HCT116 (cell line): Measurements from ENCODE around the gene B4GALNT2. TPM values are rescaled to one million over a fixed set of nuclear protein-coding genes. Genes with fewer than 3 reads are reported as not detected.

Experiments
- ATAC-seq: fragments of 200-7000 bp; cut with Tn5 transposase; 2 replicates; pipeline ENCODE4 v1.9.1; 2020; ENCODE audit warnings: mild to moderate bottlenecking, moderate library complexity
- BruUV-seq: library from RNA; stranded (reverse); fragments of 400-500 nt; replicated peaks from 2 replicates; lab custom pipeline; 2021; lab: Mats Ljungman, UMichigan
- CTCF ChIA-PET: fragments of 300-600 bp; sonication (Branson Sonifier 250); formaldehyde crosslinking; loops from one replicate; lab custom pipeline; 2021; ENCODE audit warnings: antibody characterized with exemption; lab: Charles Lee
- POLR2A ChIA-PET: fragments of 300-600, 350-600 bp; sonication (Branson Sonifier 250); formaldehyde crosslinking; loops from one replicate; lab custom pipeline; 2021; ENCODE audit warnings: antibody characterized with exemption; lab: Charles Lee
- RAD21 ChIA-PET, 2 experiments: fragments of 300-600 bp; sonication (Branson Sonifier 250); formaldehyde crosslinking; loops; one replicate each; lab custom pipeline; 2023; ENCODE audit warnings: low total read pairs in 2 of 2; ENCODE audit not compliant: uncharacterized antibody in 2 of 2, unreplicated experiment in 2 of 2, low non-redundant PET in 1 of 2; lab: Charles Lee
- DNase-seq: peaks from one replicate; pipeline ENCODE4 v3.0.0-alpha.2; 2010; ENCODE audit warnings: low read depth, low spot score
- H2AFZ ChIP-seq: fragments of 200-600 bp; shearing (Covaris generic), sonication (generic); 2 replicates; pipeline ENCODE4 v1.6.1; 2017; ENCODE audit warnings: low read depth, mixed run types, mixed read lengths, antibody characterized with exemption, low read length; ENCODE audit not compliant: poor library complexity, severe bottlenecking
- H3K27ac ChIP-seq: 2 replicates; pipeline ENCODE4 v1.5.1; 2012; ENCODE audit warnings: low read depth, low read length
- H3K27me3 ChIP-seq: fragments of 200-600 bp; sonication (generic); 2 replicates; pipeline ENCODE4 v1.6.1; 2016; ENCODE audit warnings: mixed run types, low read length, mixed read lengths; ENCODE audit not compliant: insufficient read depth
- H3K36me3 ChIP-seq, 2 experiments: fragments of 200-500 bp in 1 of 2; fragments of 200-600 bp in 1 of 2; sonication (Bioruptor generic) in 1 of 2; sonication (generic) in 1 of 2; 2 replicates each; pipeline versions ENCODE4 v1.5.1 to v1.6.1; 2014 to 2016; ENCODE audit warnings: low read length in 2 of 2, inconsistent platforms in 1 of 2, mixed read lengths in 1 of 2, mixed run types in 1 of 2; ENCODE audit not compliant: insufficient read depth in 2 of 2, control insufficient read depth in 1 of 2
- H3K4me1 ChIP-seq, 2 experiments: fragments of 200-600 bp in 1 of 2; sonication (generic) in 1 of 2; 2 replicates each; pipeline versions ENCODE4 v1.5.1 to v1.6.1; 2012 to 2017; ENCODE audit warnings: low read length in 2 of 2, inconsistent platforms in 1 of 2, mild to moderate bottlenecking in 1 of 2, mixed read lengths in 1 of 2, mixed run types in 1 of 2, moderate library complexity in 1 of 2; ENCODE audit not compliant: insufficient read depth in 2 of 2, control insufficient read depth in 1 of 2
- H3K4me2 ChIP-seq: fragments of 200-600 bp; sonication (generic); 2 replicates; pipeline ENCODE4 v1.6.1; 2017; ENCODE audit warnings: mixed run types, low read length, mixed read lengths
- H3K4me3 ChIP-seq, 2 experiments: fragments of 200-600 bp in 1 of 2; sonication (generic) in 1 of 2; replicated peaks in 1 of 2; 2 replicates each; pipeline ENCODE4 v1.5.1; 2011 to 2016; ENCODE audit warnings: low read length in 2 of 2, control low read depth in 1 of 2, low read depth in 1 of 2, mild to moderate bottlenecking in 1 of 2, mixed read lengths in 1 of 2, mixed run types in 1 of 2
- H3K79me2 ChIP-seq: fragments of 200-600 bp; sonication (generic); 2 replicates; pipeline ENCODE4 v1.6.1; 2017; ENCODE audit warnings: mild to moderate bottlenecking, mixed run types, low read length, moderate library complexity, mixed read lengths; ENCODE audit not compliant: insufficient read depth
- H3K9ac ChIP-seq: fragments of 200-600 bp; sonication (generic); 2 replicates; pipeline ENCODE4 v1.6.1; 2016; ENCODE audit warnings: low read length, mixed read lengths
- H3K9me2 ChIP-seq: fragments of 200-600 bp; sonication (generic), shearing (Covaris generic); 2 replicates; pipeline ENCODE4 v1.6.1; 2017; ENCODE audit warnings: mixed run types, mild to moderate bottlenecking, moderate library complexity; ENCODE audit not compliant: insufficient read depth
- H3K9me3 ChIP-seq, 2 experiments: fragments of 200-500 bp in 1 of 2; fragments of 200-600 bp in 1 of 2; sonication (Bioruptor generic) in 1 of 2; sonication (generic) in 1 of 2; 2 replicates each; pipeline ENCODE4 v1.6.1; 2014 to 2017; ENCODE audit warnings: low read length in 2 of 2, mixed read lengths in 2 of 2, inconsistent platforms in 1 of 2, low read depth in 1 of 2, mild to moderate bottlenecking in 1 of 2, mixed run types in 1 of 2, moderate library complexity in 1 of 2; ENCODE audit not compliant: control insufficient read depth in 1 of 2, insufficient read depth in 1 of 2
- H4K20me1 ChIP-seq: fragments of 200-600 bp; sonication (generic), shearing (Covaris generic); 2 replicates; pipeline ENCODE4 v1.6.1; 2017; ENCODE audit warnings: mixed run types, mild to moderate bottlenecking, moderate library complexity; ENCODE audit not compliant: insufficient read depth
- CBX3 ChIP-seq: IDR thresholded peaks from 2 replicates; pipeline ENCODE4 v1.6.1; 2012; ENCODE audit warnings: low read depth
- CEBPB ChIP-seq: IDR thresholded peaks from 2 replicates; pipeline ENCODE4 v1.6.1; 2012; ENCODE audit warnings: low read depth
- EGR1 ChIP-seq: IDR thresholded peaks from 2 replicates; pipeline ENCODE4 v1.6.1; 2012; ENCODE audit warnings: low read depth
- ELF1 ChIP-seq: IDR thresholded peaks from 2 replicates; pipeline ENCODE4 v1.6.1; 2012; ENCODE audit warnings: low read depth, borderline replicate concordance
- MAX ChIP-seq: IDR thresholded peaks from 2 replicates; pipeline ENCODE4 v1.6.1; 2012
- POLR2A ChIP-seq: IDR thresholded peaks from 2 replicates; pipeline ENCODE4 v1.7.0; 2011; ENCODE audit warnings: borderline replicate concordance; ENCODE audit not compliant: insufficient read depth, insufficient read length; ENCODE audit errors: extremely low read depth
- REST ChIP-seq: IDR thresholded peaks from 2 replicates; pipeline ENCODE4 v1.6.1; 2012; ENCODE audit warnings: low read depth
- SIN3A ChIP-seq: IDR thresholded peaks from 2 replicates; pipeline ENCODE4 v1.6.1; 2012; ENCODE audit warnings: low read depth
- SRF ChIP-seq: IDR thresholded peaks from 2 replicates; pipeline ENCODE4 v1.6.1; 2012; ENCODE audit warnings: low read depth
- YY1 ChIP-seq: IDR thresholded peaks from 2 replicates; pipeline ENCODE4 v1.6.1; 2011; ENCODE audit warnings: low read length, low read depth, moderate library complexity, mild to moderate bottlenecking; ENCODE audit not compliant: insufficient replicate concordance; ENCODE audit errors: extremely low read depth
- ZFX ChIP-seq: fragments of 450-650 bp; IDR thresholded peaks from 2 replicates; pipeline ENCODE4 v1.6.1; 2017
- ZNF274 ChIP-seq: fragments of 200-500 bp; sonication (Bioruptor generic); IDR thresholded peaks from 2 replicates; pipeline ENCODE4 v1.6.1; 2014; ENCODE audit warnings: mild to moderate bottlenecking, low read depth, low read length, inconsistent platforms
- intact Hi-C: fragments of 100-400 bp; cut with micrococcal nuclease; formaldehyde crosslinking; loops from 2 replicates; pipeline ENCODE4 v1.10.0; 2022
- total RNA-seq: library from RNA; stranded (reverse); gene quantifications from one replicate; pipeline ENCODE4 v1.2.1, GENCODE V29; 2021; ENCODE audit not compliant: unreplicated experiment

The B4GALNT2 gene
- total RNA-seq, 1 experiment from 2014 or later, result not detected

GRCh38 chr17:49085565-49086315 is 46.8 kb upstream of the B4GALNT2 start:
- Histone ChIP-seq H3K4me2 (no peak overlapping the region), H3K27me3 (no peaks in the 10 kb centered on the region; the same call in 1 of the 2 replicates), H3K36me3 (no peaks in the 10 kb centered on the region), H3K27ac (no peak overlapping the region), H3K9me2 (no peaks in the 10 kb centered on the region), H4K20me1 (no peaks in the 10 kb centered on the region), H3K4me3 (no peak overlapping the region), H3K9ac (no peak overlapping the region), H3K79me2 (no peaks in the 10 kb centered on the region), H3K4me1 (no peaks in the 10 kb centered on the region), H3K9me3 (no peaks in the 10 kb centered on the region), H2AFZ (no peak overlapping the region)
- DNase-seq, result no peak
- TF ChIP-seq EGR1 (no peak), MAX (no peak), CBX3 (no peak), POLR2A (no peak), SIN3A (no peak), YY1 (no peak)
- intact Hi-C loops, result no loop called here
- ATAC-seq, result no peak
- ChIA-PET CTCF (no interaction called here), POLR2A (no interaction called here), RAD21 (no interaction called here)
- BruUV-seq, result no TSS peak

GRCh38 chr17:49086316-49086605 is 46.3 kb upstream of the B4GALNT2 start:
- no TSS peak for BruUV-seq
- ATAC-seq, result no peak
- intact Hi-C loops, result no loop called here

More at GRCh38 chr17:49086316-49086605, 46.3 kb upstream of the B4GALNT2 start:
- ChIA-PET RAD21 (no interaction called here), POLR2A (no interaction called here), CTCF (no interaction called here)
- no peaks in the 10 kb centered on the region for H3K4me1 ChIP-seq
- no peak for DNase-seq
- no peaks in the 10 kb centered on the region for H3K79me2 ChIP-seq
- H2AFZ ChIP-seq, result no peak overlapping the region
- H3K36me3 ChIP-seq, result no peaks in the 10 kb centered on the region
- H3K4me3 ChIP-seq, result no peak overlapping the region
- no peak overlapping the region for H3K27ac ChIP-seq
- no peaks in the 10 kb centered on the region for H4K20me1 ChIP-seq
- H3K4me2 ChIP-seq, result no peak overlapping the region
- H3K9me3 ChIP-seq, result no peaks in the 10 kb centered on the region
- TF ChIP-seq ZNF274 (no peak), SRF (no peak), ZFX (no peak), CBX3 (no peak), ELF1 (no peak), REST (no peak), MAX (no peak), CEBPB (no peak)
- no peaks in the 10 kb centered on the region; the same call in 1 of the 2 replicates for H3K27me3 ChIP-seq
- no peaks in the 10 kb centered on the region for H3K9me2 ChIP-seq
- no peak overlapping the region for H3K9ac ChIP-seq
